Suppressor macrophage treated with lipopolysaccharide for 4 hours (primary cell): ENCODE measurements around the gene PXMP2.
"Not testable (repeated sequence)": the region's sequence is repeated elsewhere in the genome, so short reads cannot be mapped to it uniquely, and the experiment has no call there.

Experiments
- DNase-seq: peaks from one replicate; pipeline ENCODE4 v3.0.0-alpha.2; 2020

PXMP2 gene

DNA sequence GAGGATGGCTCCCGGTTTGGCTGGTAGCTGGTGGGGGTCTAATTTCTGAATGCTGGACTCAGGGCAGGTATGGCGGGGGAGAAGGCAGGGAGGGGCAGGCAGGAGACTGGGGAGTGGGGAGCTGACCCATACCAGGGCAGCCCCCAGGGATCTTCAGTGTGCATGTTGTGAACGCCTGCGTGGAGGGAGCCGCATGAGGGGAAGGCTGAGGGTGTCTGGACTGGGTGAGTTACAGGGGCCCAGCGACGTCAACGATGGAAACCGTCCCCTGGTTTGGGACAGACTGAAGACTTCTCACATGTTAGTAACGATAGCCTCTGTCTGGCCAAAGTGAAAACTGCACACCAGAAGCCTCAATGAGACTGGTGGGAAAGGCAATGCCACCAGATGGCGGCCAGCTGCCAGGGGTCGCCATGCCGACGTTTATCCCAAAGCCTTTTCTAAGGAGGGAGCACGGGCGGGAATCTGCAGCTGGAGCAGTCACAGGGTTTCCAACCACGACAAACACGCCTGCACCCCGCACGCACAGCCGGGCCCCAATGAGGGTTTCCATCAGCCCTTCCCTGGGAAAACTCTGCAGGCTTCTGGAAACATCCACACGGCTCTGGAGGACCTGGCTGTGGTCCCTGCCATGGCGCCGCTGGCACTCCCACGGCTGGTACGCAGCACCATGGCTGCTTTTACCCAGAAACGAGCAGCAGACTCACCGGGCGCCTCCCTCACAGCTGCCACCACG is 37.3 kb downstream of the PXMP2 start:
- DNase-seq, result no peak

DNA sequence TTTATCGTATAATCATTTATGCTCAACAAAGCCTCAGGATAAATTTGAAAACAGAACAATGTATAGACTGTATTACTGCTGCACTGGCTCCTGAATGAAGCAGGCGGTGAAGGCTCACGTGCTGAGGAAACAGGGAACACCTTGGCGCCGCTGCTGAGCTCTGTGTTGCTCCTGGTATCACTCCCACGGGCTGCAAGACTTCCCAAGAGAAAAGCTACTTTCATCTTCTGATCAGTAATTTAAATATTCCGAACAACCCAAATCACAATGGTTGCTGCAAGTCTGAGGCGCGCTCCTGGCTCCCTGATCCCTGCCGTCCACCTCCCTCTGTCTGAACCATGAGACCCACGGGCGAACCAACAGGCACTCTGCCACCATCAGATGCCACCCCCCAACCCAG is 39.0 kb downstream of the PXMP2 start:
- DNase-seq, result no peak

DNA sequence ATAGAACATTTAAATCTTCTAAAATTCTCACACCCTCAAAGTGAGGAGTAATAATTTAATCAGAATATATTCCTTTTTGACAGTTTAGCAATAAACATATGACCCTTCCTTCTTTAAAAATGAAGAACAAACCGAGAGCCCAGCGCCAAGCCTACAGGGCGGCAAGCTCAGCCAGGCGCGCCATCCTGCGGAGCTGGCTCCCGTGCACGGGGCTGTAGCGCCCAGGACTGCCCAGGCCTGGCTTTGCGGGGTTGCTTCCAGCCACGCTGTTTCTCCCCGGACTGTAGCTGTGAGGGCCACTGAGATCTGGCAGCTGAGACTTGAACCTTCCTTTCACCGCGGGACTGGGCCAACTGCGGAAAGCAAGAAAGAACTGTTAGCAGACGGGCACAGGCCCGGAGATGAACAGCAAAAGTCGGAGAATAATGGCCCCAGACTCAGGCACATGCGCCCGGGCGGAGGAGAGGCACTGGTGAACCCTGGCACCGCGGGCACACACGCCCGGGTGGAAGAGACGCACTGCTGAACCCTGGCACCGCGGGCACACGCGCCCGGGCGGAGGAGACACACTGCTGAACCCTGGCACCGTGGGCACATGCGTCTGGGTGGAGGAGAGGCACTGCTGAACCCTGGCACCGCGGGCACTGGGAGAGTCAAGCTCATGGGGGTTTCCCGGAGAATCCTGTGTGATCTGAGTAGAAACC is 39.9 kb downstream of the PXMP2 start:
- DNase-seq, result no peak

DNA sequence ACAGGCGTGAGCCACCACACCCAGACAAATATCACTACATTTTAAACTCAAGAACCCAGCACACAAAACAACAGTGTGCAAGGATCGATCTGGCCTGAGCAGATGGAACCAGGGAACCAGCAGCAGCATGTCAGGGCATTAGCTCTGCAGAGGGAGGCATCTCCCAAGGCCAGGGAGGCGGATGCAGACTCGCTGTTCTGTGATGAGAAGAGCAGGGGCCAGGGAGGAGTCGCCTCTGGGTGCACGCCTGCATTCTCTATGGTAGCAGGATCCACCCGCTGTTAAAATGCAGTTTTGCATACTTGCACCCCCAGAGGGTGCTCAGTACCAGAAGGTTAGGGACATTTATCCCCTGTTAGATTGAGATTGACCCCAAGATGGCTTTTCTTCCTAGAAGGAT is 41.1 kb downstream of the PXMP2 start:
- no peak for DNase-seq

DNA sequence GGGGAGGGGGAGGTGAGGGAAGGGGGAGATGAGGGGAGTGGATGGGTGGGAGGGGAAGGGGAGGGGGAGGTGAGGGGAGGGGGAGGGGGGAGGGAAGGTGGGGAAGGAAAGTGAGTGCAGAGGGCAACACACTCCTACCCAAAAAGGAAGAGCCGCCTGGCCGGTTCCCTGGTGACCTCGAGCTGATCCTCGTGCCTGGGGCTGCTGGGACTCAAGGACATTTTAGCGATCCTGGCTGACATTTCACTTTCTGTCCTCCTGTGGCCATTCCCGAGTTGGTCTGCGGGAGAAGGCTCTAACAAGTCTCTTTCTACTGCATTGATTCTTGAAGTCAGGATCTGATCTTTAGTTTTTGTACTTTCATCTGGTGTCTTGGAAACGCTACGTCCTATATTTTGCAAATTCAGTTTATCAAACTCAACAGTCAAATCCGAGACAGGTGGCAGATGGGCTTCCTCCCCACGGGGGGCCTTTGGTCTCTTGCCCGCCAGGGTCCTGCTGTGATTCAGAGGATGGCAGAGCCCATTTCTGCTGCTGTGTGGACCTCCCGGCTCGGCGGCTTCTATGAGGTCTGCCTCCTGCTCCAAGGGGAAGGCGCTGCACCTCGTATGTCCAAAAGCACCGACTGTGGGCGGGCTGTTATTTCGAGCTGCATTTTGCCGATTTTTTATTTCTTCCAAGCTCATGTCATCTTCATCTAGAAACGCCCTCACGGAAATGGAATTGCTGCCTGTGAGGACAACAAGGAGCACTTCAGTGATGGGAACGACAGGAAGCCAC is 42.3 kb downstream of the PXMP2 start:
- DNase-seq, result no peak

DNA sequence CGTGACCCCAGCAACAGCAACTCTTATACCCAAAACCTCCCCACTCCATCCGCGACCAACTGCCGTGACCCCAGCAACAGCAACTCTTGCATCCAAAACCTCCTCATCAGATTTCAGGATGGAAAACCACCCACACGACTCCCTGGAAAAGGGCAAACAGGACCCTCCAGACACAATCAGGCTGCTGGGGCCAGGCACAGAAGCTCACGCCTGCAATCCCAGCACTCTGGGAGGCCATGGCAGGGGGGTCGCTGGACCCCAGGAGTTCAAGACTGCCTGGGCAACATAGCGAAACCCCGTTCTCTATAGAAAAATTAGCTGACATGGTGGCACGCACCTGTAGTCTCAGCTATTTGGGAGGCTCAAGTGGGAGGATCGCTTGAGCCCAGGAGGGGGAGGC is 43.0 kb downstream of the PXMP2 start:
- DNase-seq, result no peak

DNA sequence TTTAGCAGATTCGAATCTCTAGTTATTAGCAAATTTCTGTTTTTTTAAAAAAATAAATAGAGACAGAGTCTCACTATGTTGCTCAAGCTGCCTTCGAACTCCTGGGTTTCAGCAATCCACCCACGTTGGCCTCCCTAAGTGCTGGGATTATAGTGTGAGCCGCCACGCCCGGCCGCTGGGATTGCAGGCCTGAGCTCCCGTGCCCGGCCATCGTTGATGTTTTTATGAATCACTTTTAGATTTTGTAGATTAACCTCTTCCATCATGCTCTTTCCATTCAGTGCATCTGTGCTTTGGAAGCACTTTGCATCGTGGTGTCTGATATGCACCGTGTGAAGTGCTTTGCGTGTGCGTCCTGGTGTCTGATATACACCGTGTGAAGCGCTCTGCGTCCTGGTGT is 44.2 kb downstream of the PXMP2 start:
- DNase-seq, result no peak

DNA sequence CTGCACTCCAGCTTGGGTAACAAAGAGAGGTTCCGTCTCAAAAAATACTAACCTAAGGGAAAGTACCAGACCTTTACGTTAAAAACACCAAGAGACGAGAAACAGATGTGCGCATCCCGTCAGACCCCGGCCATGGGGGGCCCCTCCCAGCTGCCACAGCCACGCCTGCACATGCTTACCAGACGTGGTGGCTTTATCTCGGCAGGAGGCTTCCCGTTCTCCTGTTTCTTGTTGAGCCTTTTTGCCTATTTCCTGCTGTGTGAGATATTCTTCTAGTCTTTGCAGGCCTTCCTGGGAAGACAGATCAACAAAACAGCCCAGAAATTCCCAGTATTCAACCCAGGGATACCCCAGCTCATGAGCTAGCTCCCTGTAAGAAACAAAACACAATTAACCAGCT is 46.8 kb downstream of the PXMP2 start:
- DNase-seq, result no peak

DNA sequence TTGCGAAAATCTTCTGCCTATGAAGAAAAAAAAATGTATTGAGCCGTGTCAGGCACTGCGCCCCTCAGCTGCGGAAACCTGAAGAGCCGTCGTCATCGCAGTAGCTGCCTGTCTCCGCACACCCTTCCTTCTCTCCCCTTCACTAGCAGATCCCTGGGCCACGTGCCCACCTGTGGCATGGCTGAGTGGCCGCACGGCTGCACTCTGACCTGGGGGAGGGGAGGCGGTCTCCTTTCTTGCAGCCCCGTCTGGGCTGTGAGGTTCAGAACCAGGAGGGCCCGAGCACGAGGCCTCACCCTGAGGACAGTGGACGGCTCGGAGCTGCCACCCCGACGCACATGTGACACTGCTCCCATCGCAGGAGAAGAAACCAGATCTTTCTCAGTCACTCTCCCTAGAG is 48.1 kb downstream of the PXMP2 start:
- no peak for DNase-seq

DNA sequence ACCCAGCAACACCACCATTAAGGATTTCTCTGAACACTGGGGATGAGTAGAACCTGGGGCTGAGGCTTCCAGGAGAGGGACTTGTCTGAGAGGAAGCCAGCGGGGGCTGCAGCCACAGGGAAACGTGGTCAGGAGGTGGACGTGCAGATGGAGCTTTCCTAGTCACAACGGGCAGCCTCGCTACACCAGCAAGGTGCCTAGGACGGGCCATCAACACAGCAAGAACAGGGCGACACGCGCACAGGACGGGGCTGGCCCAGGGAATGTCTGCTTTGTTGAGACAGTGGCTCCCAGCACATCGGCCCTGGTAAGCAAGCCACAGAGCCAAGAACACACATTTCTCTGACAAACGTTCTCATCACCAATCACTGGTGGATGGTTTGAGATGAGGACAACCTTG is 49.0 kb downstream of the PXMP2 start:
- no peak for DNase-seq

DNA sequence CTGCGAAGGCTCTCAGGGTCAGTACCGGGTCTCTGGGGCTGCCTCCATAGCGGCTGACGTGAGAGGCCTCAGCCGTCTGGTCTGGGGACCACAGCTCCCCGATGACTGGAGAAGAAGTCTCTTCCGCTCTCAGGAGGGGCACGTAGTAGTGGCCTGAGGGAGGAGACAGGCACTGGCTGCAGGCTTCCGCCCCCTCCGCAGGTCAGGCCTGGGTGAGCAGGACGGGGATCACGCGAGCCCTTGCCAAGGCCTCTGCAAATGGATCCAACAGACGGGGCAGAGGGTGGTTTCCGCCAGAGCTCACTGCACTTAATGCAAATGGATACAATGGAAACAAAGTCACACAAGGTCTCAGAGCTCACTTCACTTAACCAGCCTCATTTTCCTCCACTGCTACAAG is 49.5 kb downstream of the PXMP2 start:
- DNase-seq, result no peak

DNA sequence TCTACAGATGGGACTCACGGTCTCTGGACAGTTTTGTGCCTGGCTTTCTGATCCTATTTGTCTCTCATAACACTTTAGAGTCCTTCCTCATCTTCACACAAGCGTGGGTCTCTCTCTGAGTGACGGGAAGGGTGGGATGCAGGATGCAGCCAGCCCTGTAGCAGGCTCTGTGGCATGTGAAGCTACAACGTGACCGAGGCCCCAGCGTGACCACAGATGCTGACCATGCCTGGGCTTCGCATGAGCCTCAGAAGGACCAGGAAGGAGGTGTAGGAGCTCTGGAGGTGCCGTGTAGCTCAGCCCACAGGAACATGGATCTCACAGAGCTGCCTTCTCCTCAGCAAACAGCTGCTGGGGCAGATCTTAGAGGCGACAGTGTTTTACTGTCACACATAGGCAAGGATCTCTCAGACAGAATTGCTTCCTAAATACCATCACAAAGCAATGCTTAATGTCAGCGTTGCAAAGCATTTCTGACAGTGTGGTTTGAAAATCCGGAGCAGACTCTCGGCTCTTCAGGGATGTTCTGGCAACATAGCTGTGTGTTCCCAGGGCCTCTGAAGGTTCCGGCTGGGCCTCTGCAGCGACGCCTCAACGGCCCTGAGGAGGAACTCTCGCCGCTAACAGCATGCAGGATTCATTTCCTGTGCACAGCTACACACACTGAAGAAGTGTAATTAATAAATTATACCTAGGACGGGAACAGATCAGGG is 52.4 kb downstream of the PXMP2 start:
- no peak for DNase-seq

DNA sequence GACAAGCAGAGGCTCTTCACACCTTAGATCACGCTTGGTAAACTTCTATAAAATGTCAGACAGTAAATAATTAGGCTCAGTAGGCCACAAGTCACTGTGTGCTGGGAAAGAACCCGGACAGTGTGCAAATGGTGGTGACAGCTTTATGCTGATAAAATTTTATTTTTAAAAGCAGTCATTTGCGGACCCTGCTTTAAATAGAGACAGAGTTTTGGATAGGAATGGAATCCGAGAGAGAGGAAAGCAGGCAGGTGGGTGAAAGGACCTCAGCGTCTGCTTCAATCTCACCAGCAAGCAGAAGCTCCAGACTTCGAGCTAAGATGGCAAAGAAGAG is 52.9 kb downstream of the PXMP2 start:
- no peak for DNase-seq

DNA sequence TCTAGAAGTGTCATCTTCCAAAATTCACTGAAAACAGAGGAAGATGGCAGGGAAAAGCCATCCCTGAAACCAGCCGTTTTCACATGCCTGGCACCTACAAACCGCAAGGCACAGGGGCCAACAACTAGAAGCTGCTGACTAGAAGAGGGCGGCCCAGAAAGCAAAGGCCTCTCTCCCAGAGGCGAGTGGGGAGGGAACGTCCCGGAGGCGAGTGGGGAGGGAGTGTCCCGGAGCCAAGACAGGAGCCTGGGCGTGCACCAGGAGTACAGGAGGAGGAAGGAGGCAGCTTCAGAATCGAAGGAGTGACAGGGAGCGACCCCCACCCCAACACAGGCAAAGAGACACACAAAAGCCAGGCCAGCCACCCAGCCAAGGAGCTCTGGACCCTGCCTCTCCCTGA is 53.3 kb downstream of the PXMP2 start:
- no peak for DNase-seq

DNA sequence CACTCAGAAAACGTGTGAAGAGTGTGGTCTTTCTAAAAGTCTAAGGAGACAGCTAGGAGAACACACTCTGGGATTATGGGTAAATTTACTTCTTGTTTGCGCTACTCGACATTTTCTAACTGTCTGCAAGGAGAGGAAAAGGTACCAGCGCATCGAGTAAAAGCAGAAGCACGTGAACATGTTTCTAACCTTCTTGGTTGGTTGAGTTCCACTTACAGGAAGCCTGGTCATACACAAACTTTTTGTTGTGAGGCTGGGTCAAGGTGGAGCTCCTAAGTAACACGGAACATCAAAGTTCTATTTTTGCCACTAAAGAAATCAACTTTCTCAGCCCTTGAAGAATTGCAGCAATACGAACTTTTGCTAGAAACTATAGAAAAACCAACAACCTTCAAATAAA is 54.2 kb downstream of the PXMP2 start:
- DNase-seq, result no peak

DNA sequence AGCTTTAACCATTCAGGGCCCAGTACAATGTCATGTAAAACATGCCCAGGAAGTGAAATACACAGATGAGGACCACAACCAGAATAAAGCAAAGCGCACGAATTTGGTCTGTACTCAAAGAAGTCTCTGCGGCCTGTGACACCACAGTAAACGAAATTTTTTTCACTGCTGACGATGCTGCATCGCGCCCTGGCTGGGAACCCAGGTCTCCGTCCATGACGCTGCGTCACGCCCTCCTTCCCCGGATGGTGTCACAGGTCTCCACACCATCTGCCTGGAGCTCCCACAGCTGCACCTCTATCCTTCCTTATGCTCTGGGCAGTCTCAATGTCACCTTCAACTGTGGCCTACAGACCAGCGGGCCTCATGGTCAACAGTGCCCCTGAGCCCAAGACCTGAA is 56.4 kb downstream of the PXMP2 start:
- no peak for DNase-seq

DNA sequence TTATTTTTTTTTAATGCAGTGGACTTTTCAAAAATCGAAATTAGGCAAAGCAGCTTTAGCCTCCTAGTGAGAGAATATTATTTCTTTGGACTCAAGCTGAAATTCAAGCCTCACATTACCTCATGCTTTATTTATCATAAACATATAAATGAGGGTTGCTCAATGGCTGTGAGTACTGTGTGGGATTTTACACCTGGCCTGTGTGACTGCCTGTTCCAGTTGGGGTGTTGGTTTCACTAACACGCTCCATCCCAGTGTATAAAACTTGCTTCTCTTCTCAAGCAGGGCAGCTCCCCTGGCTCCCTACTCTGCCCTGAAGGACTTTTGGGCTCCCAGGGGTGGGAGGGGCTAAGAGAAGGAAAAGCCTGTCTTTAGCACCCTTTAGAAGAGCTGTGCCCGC is 59.2 kb downstream of the PXMP2 start:
- no peak for DNase-seq

DNA sequence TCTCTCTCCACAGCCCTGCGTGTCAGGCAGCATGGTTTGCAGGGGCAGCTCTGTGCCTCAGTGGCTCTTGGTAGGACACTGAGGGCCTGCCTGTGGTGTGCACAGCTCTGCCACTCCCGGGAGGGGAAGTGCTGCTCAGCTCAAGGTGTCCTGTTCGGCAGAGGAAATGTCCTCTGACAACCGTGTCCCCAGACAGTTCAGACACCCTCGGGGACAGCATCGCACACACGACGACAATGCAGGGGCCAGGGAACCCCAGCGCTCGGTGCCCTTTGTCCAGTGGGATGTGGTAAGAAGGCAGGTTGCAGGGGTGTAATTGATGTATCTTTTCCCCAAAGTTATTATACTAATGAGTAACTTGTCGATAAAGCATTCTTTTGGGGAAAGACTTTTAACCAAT is 60.0 kb downstream of the PXMP2 start:
- DNase-seq, result no peak

DNA sequence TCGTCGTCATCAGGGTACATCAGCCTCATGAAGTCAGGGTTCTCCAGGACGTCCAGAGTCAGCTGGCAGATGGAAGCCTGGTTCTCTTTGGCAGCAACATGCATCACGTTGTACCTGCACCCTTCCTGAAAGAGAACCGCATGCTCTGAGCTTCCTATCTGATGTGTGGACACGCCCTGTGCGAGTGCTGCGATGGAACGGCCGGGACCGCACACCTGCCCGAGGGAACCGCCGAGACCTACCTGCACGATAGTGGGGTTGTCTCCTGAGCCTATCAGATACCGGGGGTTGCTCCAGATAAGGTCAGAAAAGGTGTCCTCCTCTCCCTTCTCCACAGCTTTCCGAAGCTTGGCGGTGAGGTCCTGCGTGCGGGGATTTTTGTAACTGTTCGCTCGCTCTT is 60.5 kb downstream of the PXMP2 start:
- no peak for DNase-seq

DNA sequence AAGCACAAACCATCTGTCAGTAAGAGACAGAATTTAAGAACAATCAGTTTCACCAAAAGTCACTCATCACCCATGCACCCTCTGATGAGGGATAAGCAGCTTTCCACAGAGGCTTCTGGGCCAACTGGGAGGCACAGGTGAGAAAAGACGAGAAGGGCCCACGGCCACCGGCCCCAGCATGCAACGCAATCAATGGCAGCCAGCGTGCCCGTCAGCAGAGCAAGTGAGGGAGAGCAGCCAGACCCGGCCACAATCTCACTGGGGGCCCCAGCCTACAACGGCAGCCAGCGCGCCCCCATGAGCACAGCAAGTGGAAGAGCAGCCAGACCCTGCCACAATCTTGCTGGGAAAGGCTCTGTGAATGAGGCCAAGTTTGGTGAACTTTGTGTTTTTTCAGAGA is 60.9 kb downstream of the PXMP2 start:
- DNase-seq, result no peak

DNA sequence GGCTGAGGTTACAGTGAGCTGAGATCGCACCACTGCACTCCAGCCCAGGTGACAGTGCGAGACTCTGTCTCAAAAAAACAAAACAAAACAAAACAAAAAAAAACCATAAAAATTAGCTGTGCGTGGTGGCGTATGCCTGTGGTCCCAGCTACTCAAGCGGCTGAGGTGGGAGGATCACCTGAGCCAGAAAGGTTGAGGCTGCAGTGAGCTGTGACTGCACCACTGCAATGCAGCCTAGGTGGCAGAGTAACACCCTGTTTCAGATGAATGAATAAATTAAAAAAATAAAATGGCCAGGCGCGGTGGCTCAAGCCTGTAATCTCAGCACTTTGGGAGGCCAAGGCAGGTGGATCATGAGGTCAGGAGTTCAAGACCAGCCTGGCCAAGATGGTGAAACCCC is 66.3 kb downstream of the PXMP2 start:
- not testable (repeated sequence) for DNase-seq

DNA sequence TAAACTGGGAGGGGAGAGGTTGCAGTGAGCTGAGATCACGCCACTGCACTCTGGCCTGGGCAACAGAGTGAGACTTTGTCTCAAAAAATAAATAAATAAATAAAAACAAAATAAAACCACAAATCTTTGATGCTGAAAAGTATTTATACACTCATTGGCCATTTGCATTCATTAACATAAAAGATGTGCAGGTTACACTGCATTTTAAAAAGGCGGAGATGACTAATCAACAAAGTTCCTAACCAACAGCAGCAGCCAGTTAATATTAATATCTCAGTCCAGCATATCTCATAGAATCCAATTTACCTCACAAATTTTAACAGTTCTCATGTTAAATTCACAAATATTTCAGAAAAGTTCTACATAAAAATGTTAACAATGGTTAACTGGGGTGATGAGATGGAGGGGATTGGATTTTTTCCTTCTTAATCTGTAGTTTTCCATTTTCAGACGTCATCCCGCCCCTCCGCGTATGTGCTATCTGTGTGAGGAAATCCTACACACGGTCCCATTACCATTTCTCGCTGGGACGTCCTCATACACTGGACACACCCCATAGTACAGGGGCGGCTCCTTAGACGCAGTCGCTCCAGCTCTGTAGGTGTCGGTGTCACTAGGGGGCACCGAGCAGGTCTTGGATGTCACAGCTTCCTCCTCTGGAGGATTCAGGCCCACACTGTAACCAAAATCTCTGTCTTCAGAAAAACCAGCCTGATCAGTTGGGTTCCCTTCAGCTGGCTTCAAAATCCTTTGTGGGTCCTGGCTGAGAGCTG is 67.0 kb downstream of the PXMP2 start:
- DNase-seq, result no peak
